Activated T-cell treated with anti-CD3 and anti-CD28 coated beads for 4 hours (primary cell): ENCODE measurements around the gene ARID2.

Experiments used
- DNase-seq: peaks from one replicate; pipeline ENCODE4 v3.0.0-alpha.2; 2020

ARID2 gene

DNA sequence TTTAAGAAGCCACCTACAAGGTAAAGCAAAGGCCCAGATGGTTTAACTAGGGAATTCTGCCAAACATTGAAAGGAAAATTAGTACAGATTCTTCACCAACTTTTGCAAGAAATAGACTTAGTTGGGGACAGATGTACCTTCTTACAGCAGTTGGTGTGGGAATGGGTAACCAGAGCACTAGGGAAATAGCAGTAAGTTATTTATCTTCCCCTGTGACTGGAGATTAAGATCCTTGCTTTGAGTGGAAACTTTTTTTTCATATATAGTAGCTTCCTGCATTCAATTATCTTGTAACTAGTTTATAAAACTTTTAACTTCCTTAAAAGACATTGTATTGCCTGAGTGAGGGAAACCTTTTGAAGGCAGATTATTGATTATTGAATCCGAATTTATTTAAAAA, 44.2 kb downstream of the ARID2 start:
- DNase-seq: no peak

DNA sequence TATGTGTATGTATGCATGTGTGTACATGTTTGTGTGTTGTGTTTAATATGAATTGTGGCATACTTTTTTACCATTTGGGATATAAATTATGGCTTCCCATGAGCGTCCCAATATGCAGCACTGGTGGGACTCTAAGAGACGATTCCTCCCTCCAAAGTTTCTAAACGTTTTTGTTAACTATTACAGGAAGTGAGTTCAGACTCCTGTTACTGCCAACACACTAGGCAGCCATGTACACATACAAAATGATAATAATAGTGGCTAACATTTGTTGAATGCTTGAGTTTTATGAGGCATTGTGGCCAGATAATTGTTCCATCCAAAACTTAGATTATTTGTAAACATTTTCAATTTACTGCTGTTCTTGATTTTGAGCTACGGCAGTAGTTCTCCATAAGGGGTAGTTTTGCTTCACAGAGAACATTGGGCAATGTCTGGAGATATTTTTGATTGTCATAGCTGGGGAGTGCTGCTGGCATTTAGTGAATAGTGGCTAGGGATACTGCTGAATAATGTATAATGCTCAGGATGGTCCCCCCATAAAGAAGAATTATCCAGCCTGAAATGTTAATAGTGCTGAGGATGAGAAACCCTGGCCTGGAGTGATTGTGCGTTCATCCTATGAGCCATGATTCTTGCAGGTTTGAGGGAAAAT, 45.1 kb downstream of the ARID2 start:
- no peak for DNase-seq

DNA sequence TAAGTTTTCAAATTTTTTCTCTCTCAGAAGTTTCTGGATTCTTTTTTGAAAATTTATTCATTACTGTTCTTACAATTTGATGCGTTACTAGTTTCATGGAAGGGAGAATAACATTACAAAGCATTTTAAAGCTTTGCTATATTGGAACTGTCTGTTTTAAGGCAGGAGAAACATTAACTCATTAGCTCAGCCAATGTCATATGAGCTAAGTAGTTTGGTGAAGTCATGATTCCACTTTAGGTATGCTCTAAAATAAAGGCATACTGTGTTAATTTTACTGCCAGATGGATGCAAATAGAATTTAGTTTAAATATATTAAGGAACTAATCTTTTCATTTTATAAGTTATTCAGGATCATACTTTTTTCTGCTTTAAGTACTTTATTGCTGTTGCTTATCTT, 46.0 kb downstream of the ARID2 start:
- DNase-seq: no peak

DNA sequence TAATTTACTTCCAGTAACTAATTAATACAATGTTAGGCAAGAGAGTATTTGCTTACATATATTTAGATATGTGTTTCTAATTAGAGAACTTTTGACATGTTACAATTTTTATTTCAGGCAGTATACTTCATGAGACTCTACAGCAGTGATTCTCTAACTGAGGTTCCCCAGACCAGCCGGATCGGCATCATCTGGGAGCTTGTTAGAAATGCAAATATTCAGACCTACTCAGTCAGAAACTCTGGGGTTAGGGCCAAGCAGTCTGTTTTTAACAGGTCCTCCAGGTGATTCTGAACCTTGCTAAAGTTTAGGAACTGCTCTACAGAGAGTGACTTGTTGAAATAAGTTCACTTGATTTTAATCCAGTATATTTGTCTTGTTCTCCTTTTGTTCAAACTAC, 46.5 kb downstream of the ARID2 start:
- no peak for DNase-seq

DNA sequence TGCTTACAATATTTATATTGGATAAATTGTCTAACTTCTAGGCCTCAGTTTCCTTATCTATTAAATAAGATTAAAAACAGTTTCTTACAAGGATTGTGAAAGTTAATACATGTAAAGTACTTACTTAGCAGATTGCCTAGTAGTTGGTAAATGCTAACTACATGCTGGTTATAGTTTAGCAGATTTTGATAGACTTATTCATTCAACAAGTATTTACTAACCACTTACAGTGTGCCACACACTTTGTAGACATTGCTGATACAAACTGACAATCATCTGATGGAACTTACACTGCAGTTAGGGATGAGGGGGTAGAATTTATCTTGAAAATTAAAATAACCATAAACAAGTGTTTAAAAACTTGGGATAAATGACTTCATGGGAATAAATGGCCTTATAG, 50.4 kb downstream of the ARID2 start:
- DNase-seq: no peak

DNA sequence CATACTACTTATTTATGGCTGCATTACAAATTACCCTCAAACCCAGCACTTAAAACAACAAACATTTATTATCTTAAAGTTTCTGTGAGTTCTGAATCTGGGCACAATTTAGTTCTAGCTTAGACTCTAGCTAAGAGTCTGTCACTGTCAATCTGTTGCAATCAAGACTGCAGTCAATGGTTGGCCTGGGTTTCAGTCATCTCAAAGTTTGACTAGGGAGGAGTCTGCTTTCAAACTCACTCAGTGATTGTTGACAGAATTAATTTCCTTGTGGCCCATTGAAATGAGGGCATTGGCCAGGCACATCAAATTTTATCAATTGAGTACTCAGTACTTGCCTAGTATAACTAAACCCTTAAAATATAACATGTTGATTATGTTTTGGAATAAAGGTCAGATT, 51.6 kb downstream of the ARID2 start:
- no peak for DNase-seq

DNA sequence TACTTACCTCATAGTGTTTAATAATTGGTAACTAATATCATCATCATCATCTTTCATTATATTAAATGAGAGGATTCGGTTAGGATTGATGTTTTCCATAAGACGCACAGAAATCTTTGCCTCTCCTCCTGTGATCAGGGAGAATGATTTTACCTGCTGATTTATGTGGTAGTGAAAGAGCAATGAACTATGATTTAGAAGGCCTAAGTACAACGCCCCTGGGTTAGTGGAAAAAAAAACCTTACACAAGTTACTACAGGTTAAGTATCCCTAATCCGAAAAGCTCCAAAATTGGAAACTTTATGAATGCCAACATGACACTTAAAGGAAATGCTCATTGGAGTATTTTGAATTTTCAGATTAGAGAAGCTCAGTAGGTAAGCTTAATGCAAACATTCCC, 55.8 kb downstream of the ARID2 start:
- no peak for DNase-seq

DNA sequence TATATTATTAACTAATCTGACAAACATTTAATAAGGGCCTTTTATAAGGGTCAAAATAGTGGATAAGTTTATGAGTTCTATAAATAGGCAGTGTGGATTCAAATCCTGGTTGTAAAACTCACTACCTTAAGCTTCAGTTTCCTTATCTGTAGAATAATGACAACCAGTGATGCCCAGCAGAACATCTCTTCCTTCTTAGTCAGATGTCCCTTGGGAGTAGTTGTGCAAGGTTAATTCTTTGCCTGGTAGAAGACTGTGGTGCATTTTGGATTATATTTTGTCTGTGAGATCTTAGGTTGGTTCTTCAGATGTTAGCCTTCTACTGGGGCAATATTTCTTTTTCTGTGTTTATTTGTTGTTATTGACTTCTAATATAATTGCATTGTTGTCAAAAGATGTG, 59.5 kb downstream of the ARID2 start:
- DNase-seq: no peak

DNA sequence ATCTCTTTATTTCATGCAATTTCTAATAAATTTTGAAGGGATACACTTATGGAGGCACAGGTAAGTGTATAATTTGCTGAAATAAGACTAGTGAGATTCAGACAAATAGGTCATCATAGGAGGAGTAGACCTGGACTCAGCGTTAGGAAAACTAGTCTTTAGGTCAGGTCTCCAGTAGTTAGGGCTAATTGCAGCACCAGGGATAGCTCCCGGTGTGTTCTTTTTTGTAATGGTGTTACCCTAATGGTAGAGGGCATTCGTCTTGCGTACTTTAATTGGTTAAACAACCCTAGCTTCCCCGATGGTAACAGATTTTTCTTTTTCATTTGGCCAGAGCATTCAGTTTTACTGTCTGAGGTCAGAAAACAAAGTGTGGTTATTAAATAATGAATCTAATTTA, 64.9 kb downstream of the ARID2 start:
- no peak for DNase-seq

DNA sequence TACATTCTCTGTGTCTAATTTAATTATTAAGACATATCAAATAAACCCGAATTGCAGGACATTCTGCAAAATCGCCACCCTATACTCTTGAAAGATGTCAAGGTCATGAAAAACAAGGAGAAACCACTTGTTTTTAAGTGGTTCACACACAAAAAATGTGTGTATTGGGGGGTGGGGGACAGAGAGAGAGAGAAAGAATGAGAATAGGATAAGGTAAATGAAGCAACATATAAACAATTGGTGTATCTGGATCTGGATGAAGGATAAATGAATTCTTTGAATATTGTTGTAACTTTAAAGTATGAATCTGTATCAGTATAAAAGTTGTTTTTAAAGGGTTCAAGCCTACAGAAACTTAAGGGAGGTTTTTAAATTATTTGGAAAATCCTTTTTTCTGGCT, 72.1 kb downstream of the ARID2 start:
- no peak for DNase-seq

DNA sequence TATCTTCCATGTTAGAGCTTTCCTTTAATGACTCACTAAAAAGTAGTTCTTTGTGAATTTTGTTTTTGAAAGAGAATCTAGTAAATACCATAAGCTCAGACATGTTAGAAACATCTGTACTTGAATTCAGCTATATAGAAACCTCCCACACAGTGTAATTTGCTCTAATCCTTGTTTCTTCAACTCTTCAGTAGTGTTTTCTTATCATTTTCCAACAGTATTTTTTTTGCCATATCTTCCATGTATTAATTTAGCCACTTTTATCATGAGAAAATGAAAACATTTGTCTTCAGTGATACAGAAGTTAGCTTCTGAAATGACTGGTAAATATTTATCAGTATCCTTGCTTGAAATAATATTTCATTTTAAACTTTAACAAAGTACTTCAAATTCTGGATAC, 73.6 kb downstream of the ARID2 start:
- DNase-seq: no peak

DNA sequence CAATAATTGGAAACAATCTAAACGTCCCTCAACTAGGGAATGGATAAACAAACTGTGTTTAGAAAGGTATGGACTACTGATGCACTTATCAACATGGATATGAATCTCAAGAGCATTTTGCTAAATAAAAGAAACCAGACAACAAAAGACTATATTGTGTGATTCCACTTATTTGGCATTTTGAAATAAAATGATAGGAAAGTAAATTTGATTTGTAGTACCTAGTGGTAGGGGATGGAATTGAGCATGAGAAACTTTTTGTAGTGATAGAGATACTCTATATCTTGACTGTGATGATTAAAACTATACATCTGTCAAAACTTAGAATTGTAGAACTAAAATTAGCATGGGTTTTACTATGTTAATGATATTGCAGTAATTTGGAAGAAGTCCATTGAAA, 87.1 kb downstream of the ARID2 start:
- DNase-seq: no peak

DNA sequence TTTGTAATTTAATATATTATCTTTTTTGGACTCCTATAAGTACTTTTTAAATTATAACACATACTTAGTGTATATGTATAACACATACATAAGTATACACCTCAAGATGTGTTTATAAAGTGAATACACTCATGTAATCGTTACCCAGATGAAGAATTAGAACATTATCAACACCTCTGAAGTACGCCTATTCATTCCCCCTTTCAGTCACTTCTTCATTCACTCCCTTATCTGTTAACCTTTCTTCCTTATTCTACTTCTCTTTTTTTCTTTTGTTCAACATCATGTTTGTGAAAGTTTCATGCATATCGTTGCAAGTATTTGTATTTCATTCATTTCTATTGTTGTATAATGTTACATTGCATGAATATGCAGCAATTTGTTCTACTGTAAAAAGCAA, 98.5 kb downstream of the ARID2 start:
- no peak for DNase-seq

DNA sequence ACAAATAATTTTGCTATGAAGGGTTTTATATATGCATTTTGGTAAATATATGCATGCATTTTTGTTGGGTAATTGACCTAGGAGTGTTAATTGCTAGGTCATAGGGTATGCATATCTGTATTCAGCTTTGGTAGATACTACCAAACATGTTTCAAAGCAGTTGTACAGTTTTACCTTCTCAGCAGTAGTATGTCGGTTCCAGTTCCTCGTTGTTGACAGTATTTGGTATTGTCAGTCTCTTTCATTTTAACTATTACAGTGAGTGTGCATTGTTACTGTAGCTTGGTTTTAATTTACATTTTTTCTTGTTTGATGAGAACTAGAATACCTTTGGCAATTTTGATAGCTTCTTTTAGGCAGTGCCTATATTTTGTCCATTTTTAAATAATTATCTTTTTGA, 98.9 kb downstream of the ARID2 start:
- no peak for DNase-seq

DNA sequence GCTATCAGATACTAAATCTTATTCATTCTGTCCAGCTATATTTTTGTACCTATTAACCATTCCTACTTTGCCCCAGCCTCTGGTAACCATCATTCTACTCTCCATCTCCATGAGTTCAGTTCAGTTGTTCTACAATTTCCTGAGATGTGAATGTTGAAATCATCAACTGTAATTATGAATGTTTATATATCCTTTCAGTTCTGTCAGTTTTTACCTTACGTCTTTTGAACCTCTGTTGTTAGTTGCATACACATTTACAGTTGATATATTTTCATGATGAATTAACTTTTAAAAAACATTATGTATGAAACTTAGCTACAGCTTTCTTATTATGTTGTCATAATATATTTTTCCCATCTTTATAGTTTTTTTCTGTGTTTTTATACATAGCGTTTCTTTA, 102.1 kb downstream of the ARID2 start:
- DNase-seq: no peak

DNA sequence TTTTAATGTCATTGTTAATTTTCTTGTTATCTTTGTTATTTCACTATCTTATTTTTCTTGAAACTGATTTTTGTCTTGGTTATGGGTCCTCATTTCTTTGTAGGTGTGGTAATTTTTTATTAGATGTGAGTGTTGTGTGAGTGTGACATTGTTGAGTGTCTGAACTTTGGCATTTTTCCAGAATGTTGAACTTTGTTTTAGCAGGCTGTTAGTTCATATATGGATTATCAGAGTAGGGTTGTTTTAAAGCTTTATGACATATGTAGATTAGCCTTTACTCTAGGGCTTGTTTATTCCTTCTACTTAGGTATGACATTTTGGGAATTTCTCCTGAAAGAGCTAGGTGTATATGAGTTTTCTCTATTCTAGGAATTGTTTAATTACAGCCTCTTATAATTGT, 103.9 kb downstream of the ARID2 start:
- DNase-seq: no peak

DNA sequence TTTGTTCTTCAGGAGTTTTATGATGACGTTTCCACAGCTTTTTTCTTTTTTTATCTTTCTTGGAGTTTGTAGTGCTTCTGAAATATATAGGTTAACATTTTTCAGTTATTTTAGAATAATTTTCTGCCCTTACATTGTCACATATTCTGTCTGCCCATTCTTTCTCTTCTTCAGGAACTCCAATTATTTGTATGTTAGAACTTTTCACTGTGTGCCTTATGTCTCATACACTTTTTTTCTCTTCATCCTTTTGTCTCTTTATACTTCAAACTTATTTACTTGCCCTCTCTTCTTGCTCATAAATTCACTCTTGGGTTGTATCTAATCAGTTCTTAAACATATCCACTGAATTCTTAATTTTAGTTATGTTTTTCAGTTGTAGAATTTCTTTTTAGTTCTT, 105.3 kb downstream of the ARID2 start:
- DNase-seq: no peak

DNA sequence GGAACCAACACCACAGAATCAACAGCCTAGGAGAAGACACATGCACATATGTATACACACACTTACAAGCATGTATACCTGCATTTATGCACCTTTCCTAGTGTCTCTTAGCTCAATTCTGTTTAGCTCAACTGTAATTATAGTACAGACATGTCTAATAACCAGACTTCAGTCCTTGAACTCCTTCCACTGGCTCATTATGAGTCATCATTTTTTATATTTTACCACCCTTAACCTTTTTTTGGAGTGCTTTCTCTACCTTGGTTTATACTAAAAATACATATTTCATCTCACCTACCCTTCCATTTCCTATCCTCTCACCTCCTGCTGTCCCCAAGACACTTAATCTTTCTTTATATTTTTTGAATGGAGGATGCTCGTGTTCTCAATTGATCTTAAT, 110.4 kb downstream of the ARID2 start:
- no peak for DNase-seq

DNA sequence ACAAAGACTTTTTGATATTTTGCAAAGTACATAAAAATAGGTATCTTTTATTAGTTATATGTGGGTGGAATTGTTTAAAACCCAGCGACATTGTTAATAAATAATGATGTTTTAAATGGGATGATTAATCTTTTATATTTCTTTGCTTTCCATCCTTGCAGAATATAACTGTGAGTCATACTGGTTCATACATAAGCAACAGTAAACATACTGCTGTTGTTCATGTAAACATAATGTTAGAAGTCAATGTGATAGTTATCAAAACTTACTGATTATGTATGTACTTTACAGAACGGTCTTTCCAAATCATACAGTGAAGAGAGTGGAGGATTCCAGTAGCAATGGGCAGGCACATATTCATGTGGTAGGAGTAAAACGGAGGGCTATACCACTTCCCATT, 119.8 kb downstream of the ARID2 start:
- DNase-seq: no peak

DNA sequence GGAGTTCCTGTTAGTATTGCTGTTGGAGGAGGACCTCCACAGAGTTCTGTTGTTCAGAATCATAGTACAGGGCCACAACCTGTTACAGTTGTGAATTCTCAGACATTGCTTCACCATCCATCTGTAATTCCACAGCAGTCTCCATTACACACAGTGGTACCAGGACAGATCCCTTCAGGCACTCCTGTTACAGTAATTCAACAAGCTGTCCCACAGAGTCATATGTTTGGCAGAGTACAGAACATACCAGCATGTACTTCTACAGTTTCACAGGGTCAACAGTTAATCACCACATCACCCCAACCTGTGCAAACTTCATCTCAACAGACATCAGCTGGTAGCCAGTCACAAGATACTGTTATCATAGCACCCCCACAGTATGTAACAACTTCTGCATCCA, 120.8 kb downstream of the ARID2 start:
- DNase-seq: no peak

DNA sequence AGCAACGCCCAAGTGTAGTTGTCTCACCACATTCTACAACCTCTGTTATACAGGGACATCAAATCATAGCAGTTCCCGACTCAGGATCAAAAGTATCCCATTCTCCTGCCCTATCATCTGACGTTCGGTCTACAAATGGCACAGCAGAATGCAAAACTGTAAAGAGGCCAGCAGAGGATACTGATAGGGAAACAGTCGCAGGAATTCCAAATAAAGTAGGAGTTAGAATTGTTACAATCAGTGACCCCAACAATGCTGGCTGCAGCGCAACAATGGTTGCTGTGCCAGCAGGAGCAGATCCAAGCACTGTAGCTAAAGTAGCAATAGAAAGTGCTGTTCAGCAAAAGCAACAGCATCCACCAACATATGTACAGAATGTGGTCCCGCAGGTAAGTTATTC, 123.0 kb downstream of the ARID2 start:
- DNase-seq: no peak

DNA sequence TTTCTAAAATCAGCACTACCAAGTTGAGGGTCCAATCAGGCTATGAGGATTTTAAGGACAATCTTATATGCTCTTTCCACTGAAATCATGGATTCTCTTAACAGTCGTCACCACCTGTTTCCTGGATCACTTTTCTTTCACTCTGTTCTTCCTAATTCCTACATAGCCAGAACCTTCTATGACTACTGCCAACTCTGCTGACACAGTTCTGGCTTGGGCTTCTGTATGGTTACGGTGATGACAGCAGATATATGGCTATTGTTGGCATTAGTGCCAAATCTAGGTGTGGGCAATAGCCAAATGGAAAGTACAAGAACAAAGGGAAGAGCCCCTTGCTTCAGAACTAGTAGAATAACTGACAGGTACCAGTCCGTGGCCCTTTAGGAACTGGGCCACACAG, 124.0 kb downstream of the ARID2 start:
- no peak for DNase-seq

DNA sequence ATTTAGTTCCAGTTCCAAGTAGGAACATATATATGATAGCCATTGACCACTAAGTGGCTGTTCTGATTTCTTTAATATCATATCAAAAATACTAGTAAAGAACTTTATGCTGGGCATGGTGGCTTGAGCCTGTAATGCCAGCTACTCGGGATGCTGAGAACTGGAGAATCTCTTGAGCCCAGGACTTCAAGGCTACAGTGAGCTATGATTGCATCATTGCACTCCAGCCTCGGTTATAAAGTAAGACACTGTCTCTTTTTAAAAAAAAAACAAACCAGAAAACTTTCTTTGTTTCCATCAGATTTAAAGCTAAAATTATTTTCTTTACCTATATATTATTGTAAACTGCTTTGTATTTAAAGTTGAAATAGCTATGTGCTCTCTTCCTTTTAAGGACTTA, 133.8 kb downstream of the ARID2 start:
- DNase-seq: no peak

DNA sequence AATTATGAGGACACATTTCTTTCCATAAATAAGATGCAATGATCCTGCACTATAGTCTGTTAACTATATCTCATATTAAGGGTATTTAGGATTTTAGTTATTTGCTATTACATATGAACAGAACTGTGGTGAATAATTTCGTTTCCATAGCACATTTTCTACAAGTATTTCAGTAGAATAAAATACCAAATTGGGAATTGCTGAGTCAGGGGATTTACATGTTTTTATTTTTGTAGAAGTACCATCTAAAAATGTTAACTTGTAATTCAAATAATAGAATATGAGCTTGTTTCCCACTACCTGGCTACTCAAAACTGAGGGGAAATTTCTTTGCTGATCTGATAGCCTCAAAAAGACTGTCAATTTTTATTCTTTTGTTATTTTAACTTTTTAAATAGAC, 136.8 kb downstream of the ARID2 start:
- no peak for DNase-seq

DNA sequence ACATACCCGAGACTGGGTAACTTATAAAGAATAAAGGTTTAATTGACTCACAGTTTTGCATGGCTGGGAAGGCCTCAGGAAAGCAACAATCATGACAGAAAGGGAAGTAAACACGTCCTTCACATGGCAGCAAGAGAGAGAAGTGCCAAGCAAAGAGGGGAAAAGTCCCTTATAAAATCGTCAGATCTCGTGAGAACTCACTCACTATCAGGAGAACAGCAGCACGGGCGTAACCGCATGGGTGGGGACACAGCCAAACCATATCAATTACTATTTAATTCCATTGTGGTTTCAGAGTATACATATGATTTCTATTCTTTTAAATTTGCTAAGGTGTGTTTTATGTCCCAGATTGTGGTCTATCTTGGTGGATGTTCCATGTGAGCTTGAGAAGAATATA, 142.9 kb downstream of the ARID2 start:
- no peak for DNase-seq

DNA sequence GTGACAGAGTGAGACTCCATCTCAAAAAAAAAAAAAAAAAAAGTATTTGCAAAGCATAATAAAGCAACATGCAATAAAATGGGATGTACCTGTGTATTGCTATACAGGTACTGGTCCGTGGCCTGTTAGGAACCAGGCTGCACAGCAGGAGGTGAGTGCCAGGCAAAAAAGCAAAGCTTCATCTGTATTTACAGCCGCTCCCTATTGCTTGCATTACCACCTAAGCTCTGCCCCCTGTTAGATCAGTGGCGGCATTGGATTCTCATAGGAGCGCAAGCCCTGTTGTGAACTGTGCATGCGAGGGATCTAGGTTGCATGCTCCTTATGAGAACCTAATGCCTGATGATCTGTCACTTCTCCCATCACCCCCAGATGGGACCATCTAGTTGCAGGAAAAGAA, 147.6 kb downstream of the ARID2 start:
- no peak for DNase-seq
